Lung microvascular endothelial cell (primary cell): Measurements from ENCODE around the gene WWP2. TPM values are rescaled to one million over a fixed set of nuclear protein-coding genes. Genes with fewer than 3 reads are reported as not detected.

Experiments
- DNase-seq, 2 donors: peaks; one replicate each; pipeline versions ENCODE4 v3.0.0 to v3.0.0-alpha.2; 2010; ENCODE audit warnings: low read depth in 2 of 2
- total RNA-seq: library from RNA; depleted of rRNA; stranded (reverse); fragments of >200 nt; gene quantifications from 2 replicates; pipeline ENCODE4 v1.2.1, GENCODE V29; 2014

Gene WWP2
- total RNA-seq, 1 donor from 2014 or later = 15.1 TPM

DNA sequence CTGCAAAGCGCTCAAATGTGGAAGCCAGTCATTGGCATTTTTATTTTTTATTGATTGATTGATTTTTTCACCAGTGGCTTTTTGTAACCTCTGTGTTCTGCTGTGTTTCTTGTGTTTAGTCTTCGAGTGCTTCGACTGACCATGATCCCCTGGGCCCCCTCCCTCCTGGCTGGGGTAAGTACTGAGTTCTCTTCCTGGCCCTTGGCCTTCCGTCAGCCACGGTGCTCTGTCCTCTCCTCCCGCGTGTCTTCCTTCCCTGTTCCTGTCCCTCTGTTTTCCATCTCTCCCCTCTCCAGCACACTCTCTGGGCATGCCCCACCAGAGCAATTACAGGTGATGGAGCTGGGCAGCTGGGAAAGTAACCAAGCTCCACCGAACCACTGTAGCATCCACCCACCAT, 163.2 kb downstream of the WWP2 start:
- DNase-seq = no peak

GRCh38 chr16:69926241-69926640, 164.1 kb downstream of the WWP2 start:
- no peak for DNase-seq

DNA sequence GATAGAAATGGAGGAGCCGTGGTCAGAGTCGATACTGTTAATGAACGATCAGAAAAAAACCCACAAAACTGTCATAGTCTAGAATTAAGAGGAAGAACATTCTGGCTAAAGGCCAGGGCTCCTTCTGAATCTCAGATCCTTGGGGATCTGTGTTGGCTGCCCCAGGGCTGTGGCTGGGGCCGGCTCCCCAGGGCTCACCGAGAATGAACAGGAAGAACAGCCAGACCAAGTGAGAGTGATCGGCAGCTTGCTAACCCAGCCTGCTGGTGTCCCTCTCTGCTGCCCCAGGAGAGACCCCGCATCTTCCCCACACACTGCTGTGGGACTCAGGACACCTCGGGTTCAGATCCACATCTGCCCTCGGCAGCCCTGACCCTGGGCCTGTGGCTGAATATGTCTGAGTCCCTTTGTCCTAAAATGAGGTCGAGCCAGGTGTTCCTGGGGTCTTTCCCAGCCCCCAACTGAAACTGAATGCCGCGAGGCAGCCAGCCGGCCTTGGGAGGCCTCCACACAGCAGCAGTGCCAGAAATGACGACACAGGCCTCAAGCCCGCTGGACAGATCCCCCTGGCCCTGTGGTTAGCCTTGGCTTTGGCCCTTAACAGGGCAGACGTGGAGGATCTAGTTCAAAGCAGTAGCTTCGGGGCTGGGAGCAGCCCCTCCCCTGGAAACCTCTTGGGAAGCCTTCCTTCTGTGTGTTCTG, 165.1 kb downstream of the WWP2 start:
- DNase-seq = peak in 1 of 2 donors; percentile 38

- DNase-seq = no peak
Measured at GRCh38 chr16:69928856-69929400, 166.8 kb downstream of the WWP2 start.

DNA sequence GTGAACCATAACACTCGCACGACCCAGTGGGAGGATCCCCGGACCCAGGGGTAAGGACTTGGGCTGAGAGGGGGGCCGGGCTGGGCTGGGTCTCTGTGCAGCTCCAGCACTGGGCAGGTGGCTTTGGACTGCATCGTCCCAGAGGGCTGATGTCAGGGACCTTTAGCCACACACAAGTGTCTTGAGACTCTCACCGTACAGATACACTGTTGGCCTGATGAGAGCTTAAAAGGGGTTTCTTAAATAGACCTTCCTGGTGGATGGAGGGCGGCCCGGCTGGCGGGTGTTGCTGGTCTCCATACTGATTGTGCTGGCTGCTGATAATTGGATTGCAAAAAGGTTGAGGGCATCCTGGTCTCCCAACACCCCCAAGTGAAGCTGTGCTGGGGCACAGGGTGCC, 167.3 kb downstream of the WWP2 start:
- DNase-seq = no peak

GRCh38 chr16:69930117-69930776, 168.1 kb downstream of the WWP2 start:
- DNase-seq = peak; percentile 63 to 79

- no peak for DNase-seq
Measured at GRCh38 chr16:69931631-69932030, 169.5 kb downstream of the WWP2 start.

GRCh38 chr16:69932228-69932627, 170.1 kb downstream of the WWP2 start:
- no peak for DNase-seq

DNA sequence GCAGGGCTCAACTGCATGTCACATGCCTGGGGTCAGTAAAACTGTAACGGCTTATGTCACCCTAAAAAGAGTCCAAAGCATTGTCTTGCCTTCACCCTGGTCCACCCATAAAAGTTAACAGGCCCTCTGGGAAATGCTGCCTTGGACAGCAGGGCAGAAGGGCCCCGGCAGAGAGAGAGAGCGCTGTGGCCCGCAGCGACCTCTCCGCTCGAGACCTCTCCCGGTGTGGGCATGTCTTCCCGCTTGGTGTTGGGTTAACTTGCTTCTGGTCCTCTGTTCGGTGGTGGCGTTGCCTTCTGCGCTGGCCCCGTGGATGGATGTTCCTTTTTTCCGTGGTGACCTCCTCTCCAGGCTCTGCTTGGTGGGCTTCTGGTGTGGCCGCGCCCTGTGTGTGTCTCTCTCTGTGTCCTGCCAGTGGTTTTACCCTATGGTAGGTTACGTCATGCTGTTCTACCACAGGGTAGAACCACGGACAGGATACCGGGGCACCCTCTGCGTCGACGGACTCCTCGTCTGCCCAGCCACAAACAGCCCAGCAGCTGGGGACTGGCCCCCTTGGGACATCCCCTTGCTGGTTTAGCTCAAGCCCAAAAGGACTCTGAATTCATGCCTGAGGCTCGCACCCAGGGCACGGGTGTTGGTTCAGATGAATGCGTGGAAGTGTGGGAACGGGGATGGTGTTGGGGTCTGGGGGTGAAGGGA, 170.7 kb downstream of the WWP2 start:
- no peak for DNase-seq

DNA sequence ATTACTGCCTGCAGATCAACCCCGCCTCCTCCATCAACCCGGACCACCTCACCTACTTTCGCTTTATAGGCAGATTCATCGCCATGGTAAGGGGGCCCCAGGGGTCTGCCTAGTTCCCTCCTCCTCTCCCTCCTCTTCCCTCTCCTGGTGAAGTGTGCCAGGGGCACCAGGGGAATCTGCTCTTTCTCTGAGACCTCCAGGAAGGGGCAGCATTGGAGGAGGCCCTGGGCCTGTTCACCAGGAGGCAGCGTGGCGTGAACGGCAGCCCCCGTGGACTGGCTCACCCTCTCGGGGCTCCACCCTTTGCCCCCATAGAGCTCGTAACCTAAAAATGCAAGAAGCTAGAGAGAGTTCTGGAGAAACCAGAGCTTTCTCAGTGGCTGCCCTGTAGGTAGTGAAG, 171.9 kb downstream of the WWP2 start:
- DNase-seq = no peak

DNA sequence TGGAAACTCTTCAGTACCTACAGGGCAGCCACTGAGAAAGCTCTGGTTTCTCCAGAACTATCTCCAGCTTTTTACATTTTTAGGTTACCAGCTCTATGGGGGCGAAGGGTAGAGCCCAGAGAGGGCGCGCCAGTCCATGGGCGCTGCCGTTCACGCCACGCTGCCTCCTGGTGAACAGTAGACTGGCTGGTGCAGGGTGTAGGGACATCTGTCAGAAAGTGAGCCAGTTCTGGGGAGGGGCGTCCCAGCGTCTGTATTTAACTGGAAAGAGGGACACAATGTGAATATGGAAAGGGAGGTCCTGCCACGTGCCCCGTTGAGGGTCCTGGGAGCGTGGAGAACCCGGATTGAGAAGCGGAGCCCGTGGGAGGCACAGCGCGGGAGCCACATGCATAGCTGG, 172.6 kb downstream of the WWP2 start:
- no peak for DNase-seq

DNA sequence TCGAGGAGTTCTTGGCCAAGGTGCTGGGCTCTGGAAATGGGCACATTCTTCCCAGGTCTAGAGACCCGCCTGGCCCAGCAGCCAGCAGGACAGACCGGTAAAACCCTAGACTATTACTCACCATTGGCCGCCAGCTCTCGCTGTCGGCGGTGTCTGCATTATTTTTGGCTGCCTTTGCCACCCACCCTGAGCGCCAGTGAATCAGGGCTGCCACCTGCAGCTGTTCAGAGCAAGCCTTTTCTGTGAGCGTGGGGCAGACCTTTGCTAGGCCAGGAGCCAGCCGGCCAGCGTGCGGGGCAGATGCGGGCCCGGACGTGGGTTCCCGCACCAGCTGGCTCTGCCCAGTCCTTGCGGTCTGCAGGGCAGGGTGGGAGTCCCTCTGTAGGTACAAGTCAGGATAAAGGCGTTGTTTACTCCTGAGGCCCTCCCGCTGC, 173.2 kb downstream of the WWP2 start:
- DNase-seq = no peak

- DNase-seq = no peak
Measured at GRCh38 chr16:69935740-69936139, 173.6 kb downstream of the WWP2 start.

- no peak for DNase-seq
Measured at GRCh38 chr16:69936252-69936651, 174.1 kb downstream of the WWP2 start.

DNA sequence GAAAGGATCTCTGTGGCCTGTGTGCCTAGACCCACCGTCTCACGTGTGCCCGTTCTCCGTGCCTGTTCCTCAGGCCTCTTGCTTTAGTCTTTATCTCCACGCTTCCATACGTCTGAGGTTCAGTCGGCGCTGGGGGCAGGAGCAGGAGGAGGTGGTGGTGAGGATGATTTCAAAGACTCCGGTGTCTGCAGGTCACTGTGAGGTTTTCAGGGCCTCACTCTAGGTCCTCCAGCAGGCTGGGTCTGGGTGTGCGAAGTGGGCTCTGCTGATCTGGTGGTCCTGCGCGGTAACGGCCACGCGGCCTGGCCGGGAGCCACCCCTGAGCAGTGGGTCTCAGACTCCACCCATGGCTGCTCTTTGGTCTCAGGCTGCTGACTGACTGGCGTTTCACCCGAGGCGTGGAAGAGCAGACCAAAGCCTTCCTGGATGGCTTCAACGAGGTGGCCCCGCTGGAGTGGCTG, 174.6 kb downstream of the WWP2 start:
- no peak for DNase-seq

GRCh38 chr16:69937465-69937951, 175.4 kb downstream of the WWP2 start:
- DNase-seq = peak in 1 of 2 donors; percentile 38

DNA sequence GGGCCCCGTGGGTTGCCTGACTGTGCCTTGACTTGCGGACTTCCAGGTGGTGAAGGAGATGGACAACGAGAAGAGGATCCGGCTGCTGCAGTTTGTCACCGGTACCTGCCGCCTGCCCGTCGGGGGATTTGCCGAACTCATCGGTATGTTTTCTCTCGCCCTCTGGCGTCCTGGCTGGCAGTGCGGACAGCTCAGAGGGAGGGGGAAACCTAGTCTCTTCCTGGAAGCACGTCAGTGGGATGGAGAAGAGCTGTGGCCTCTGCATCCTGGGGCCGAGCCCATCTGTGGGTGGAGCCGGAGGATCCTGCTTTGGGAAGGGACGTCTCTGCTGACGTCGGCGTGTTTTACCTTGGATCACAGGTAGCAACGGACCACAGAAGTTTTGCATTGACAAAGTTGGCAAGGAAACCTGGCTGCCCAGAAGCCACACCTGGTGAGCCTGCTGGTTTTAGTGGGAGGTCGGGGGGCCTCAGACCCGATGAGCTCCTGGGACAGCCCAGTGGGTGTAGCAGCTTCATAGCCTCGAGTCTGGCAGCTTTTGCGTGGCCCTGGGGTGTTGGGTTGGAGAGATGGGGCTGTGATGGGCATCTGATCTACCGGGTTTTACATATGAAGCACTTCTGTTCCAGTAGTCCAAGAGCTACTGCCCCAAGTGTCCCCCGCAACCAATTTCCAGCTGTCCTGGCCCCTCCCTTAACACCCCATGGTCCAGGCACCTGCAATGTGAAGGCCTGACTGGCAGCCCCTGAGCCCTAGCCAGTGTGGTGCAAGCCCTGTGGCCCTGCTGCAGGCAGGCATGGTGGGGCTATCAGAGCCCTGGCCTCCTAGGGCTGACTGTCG, 177.1 kb downstream of the WWP2 start:
- no peak for DNase-seq

GRCh38 chr16:69939821-69940585, 177.9 kb downstream of the WWP2 start:
- DNase-seq = no peak

DNA sequence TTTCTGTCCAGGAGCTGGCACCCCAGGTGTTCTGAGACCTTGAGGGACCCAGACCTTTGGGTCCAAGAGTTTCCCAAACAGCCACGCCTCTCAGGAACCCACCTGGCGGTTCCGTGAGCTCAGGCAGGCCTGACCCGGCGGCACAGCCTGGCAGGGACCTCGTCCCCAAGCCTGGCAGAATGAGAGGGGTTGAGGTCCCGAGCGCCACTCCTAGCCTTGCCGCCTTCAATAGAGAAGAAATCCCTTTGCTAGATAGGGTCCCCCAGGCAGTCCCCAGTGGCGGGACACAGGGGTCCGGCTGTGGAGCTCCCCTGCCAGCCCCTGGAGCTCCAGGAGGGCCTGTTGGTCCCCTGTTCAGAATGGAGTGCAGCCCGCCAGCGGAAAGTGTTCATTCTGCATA, 178.5 kb downstream of the WWP2 start:
- DNase-seq = no peak
